Activated T-helper 9 cell treated with anti-CD3 and anti-CD28 coated beads, Interleukin-2, amount 50 U/mL, for 16 hours (primary cell): ENCODE results near the gene NRCAM.

Experiments
- DNase-seq: peaks from one replicate; pipeline ENCODE4 v3.0.0-alpha.2; 2020; ENCODE audit warnings: low read depth

Gene NRCAM

GRCh38 chr7:108459922-108460551, 3.8 kb upstream of the NRCAM start:
- DNase-seq = no peak

- no peak for DNase-seq
These were observed 1.6 kb upstream of the NRCAM start for GRCh38 chr7:108457871-108458270.

DNA sequence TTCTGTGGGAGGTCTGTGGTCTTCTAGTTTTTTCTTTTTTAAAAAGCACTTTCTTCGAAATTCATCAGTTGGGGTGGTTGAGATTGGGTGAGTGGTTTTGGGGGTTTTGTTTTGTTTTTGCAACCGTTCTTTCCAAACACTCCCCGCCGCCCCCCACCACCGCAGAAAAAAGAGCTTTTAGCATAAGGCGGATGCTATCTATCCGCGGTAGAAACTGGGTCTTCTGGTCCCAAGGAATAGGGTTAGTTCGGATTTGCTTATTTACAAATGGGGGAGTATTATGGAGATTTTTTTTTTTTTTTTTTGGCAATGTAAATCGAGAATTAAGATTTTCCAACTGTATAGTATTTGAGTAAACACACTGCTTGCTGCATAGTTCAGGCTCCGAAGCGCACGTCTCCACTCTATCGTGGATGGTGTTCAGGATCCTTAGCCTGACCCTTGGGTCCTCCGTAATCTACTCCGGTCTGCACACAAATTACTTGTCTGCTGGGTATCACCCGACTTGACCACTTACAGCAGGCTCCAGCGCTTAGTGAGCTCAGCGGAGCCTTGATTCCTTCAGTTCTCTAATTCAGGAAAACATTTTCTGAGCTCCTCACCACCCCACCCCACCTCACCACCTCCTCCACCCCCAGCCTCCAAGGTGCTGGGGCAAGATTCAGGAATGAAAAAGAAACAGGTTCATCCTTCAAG, 757 bp upstream of the NRCAM start:
- no peak for DNase-seq

- no peak for DNase-seq
These were observed 662 bp downstream of the NRCAM start for GRCh38 chr7:108455551-108455997.

GRCh38 chr7:108454674-108455550, 1.3 kb downstream of the NRCAM start:
- DNase-seq = no peak

DNA sequence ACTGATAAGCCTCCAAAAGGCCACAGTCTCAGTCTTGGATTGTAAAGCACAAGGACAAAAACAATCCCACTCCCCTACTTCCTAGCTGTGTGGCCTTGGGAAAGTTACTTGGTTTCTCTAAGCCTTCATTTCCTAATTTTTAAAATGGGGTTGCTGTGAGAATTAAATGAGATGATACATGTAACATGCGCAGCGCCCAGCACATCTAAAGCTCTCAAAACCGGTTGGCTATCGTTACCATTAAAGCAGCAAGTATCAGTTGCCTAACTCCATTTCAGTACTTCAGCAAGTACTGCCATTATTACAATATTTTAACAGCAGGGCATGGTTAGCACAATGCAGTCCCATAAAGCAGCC, 1.9 kb downstream of the NRCAM start:
- no peak for DNase-seq

- DNase-seq = no peak
These were observed 2.9 kb downstream of the NRCAM start for GRCh38 chr7:108453320-108453719.

GRCh38 chr7:108452707-108453106, 3.5 kb downstream of the NRCAM start:
- no peak for DNase-seq

- DNase-seq = no peak
These were observed 4.9 kb downstream of the NRCAM start for GRCh38 chr7:108451296-108451848.

- DNase-seq = no peak
These were observed 6.1 kb downstream of the NRCAM start for GRCh38 chr7:108450160-108450559.

DNA sequence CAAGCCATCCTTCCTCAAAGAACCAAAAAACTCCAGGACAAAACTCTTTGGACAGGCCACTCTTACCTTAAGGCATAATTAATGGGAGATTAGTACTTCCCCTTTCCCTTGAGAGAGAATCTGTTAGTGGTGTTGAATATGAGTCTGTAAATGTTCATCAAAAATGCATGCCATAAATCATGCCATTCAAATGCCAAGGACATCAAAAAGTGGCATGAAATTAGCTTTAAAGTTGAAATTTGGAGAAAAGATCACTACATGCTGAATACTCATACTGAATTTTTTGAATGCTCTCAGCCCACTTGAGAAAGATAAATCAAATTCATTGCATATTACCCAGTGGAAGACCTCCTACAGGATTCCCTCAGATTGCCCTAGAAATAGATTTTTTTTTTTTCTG, 6.7 kb downstream of the NRCAM start:
- DNase-seq = no peak

- DNase-seq = no peak
These were observed 7.4 kb downstream of the NRCAM start for GRCh38 chr7:108448584-108449505.

- no peak for DNase-seq
These were observed 14.1 kb downstream of the NRCAM start for GRCh38 chr7:108442039-108442568.

GRCh38 chr7:108441392-108441955, 14.8 kb downstream of the NRCAM start:
- DNase-seq = no peak

- DNase-seq = no peak
These were observed 15.6 kb downstream of the NRCAM start for GRCh38 chr7:108440613-108441012.

- DNase-seq = no peak
These were observed 19.3 kb downstream of the NRCAM start for GRCh38 chr7:108436906-108437305.

DNA sequence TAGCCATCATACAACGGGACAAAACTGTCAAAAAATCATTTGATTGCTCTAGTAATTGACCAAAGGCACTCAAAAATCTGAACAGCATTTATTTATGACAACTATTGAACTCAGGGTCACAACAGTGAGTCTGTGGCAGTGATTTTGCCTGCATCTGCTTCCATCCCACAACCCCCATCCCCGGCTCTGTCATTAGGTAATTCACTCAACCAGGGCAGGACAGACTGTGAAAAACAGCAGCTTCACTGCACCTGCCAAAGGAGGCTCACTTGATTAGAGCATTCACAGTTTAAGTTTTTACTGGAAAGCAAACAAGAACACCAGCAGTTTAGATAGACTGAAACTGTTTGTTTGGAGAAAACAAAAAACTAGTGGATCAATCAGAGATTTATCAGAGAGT, 22.2 kb downstream of the NRCAM start:
- no peak for DNase-seq

- no peak for DNase-seq
These were observed 25.1 kb downstream of the NRCAM start for GRCh38 chr7:108431099-108431498.

DNA sequence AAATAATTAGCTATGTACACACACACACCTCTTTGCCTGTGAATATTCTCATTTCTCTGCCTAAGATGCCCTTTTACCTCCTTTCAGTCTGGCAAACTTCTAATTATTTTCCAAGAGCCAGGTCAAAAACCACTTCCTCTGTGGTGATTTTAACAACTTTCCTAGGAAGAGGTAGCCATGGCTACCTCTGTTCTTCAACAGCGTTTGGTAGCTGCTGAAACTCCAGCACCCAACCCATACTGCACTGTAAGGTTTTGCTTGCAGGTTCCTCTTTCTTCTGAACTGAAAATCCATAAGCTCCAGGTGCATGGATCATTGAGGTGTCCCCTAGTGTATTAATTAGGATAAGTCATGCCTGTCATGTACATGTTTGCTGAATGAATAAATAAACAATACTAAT, 25.6 kb downstream of the NRCAM start:
- no peak for DNase-seq

GRCh38 chr7:108427766-108428165, 28.5 kb downstream of the NRCAM start:
- no peak for DNase-seq

GRCh38 chr7:108425714-108426275, 30.4 kb downstream of the NRCAM start:
- no peak for DNase-seq
